ENCODE results near the gene CCR5AS.

GRCh38 chr3:46369675-46370132, 37.2 kb downstream of the CCR5AS start:
- TF ChIP-seq CTCF (IDR thresholded peaks at IDR 0.05; ENCODE audit: borderline replicate concordance, extremely low read depth, low read length, poor library complexity, severe bottlenecking) (no peak), EZH2 (IDR thresholded peaks at IDR 0.05; ENCODE audit: borderline replicate concordance, low read depth, low read length, severe bottlenecking) (no peak)
